Body of pancreas (tissue), 4 donors: Measurements from ENCODE around the gene NKTR. TPM values are rescaled to one million over a fixed set of nuclear protein-coding genes. Genes with fewer than 3 reads are reported as not detected.
A peak's percentile ranks its signal among the peaks of the same experiment; 100 is the strongest.

Experiments used
- ATAC-seq: fragments of 150-250 bp; one replicate; pipeline ENCODE4 v1.9.1; 2016
- DNase-seq, 4 donors: peaks; one replicate each; pipeline ENCODE4 v3.0.0-alpha.2; 2019
- H3K27ac ChIP-seq, 4 donors: fragments of 200-600 bp; sonication (generic); 1 replicate in 3 of 4; 2 replicates in 1 of 4; pipeline versions ENCODE4 v1.5.1 to v1.6.1; 2016 to 2019; ENCODE audit warnings: mild to moderate bottlenecking in 1 of 4, mixed read lengths in 1 of 4, moderate library complexity in 1 of 4
- H3K27me3 ChIP-seq, 2 donors: fragments of 200-600 bp; sonication (generic); one replicate each; pipeline ENCODE4 v1.6.0; 2016; ENCODE audit warnings: mild to moderate bottlenecking in 1 of 2
- H3K36me3 ChIP-seq, 2 donors: fragments of 200-600 bp; sonication (generic); replicated peaks in 1 of 2; 2 replicates each; pipeline ENCODE4 v1.5.1; 2016; ENCODE audit warnings: low read depth in 2 of 2; ENCODE audit not compliant: insufficient read depth in 1 of 2
- H3K4me1 ChIP-seq: fragments of 200-600 bp; sonication (generic); one replicate; pipeline ENCODE4 v1.6.0; 2016
- H3K4me3 ChIP-seq, 2 donors: fragments of 200-600 bp; sonication (generic); 1 replicate in 1 of 2; 2 replicates in 1 of 2; pipeline ENCODE4 v1.5.1; 2016 to 2019
- H3K9me3 ChIP-seq, 3 donors: fragments of 200-600 bp; sonication (generic); 1 replicate in 2 of 3; 2 replicates in 1 of 3; pipeline ENCODE4 v1.5.1; 2016
- CTCF ChIP-seq, 7 experiments: fragments of 450-650 bp in 4 of 7; fragments of 200-600 bp in 3 of 7; sonication (generic) in 3 of 7; IDR thresholded peaks; one replicate each; pipeline ENCODE4 v1.5.1; 2016 to 2019; ENCODE audit warnings: antibody characterized with exemption in 7 of 7
- POLR2A ChIP-seq, 3 donors: fragments of 450-650 bp; IDR thresholded peaks; one replicate each; pipeline ENCODE4 v1.6.1; 2016; ENCODE audit warnings: antibody characterized with exemption in 3 of 3, mild to moderate bottlenecking in 2 of 3
- WGBS, 2 donors: methylation state at CpG; one replicate each; pipeline ENCODE4 v1.1.5; 2017; 5-methylcytosine and 5-hydroxymethylcytosine counted together
- intact Hi-C: fragments of 100-400 bp; cut with DNase I; formaldehyde crosslinking; loops from one replicate; pipeline ENCODE4 v1.15.1; 2023
- total RNA-seq, 2 donors: library from RNA; depleted of rRNA; stranded (reverse); fragments of >200 nt; gene quantifications; one replicate each; pipeline ENCODE4 v1.1.0, GENCODE V29; 2016

The NKTR gene
- total RNA-seq, 2 donors from 2014 or later: 115 to 128 TPM

- Histone ChIP-seq H3K36me3 (no peaks in the 10 kb centered on the region), H3K4me3 (no peak overlapping the region), H3K27me3 (no peaks in the 10 kb centered on the region), H3K27ac (no peak overlapping the region), H3K4me1 (no peaks in the 10 kb centered on the region), H3K9me3 (no peaks in the 10 kb centered on the region)
- ATAC-seq (no peak), DNase-seq (no peak)
- TF ChIP-seq CTCF (IDR thresholded peaks at IDR 0.05) (no peak), POLR2A (IDR thresholded peaks at IDR 0.05) (peak in 1 of 3 donors; percentile 10)
- intact Hi-C loops: no loop called here
- WGBS, 2 donors: 70 to 76% methylated on average over 4 to 13 of the region's 15 CpGs
Measured at GRCh38 chr3:42665050-42665878, 64.8 kb downstream of the NKTR start.

- H3K9me3 ChIP-seq: no peaks in the 10 kb centered on the region
- no peak for TF ChIP-seq POLR2A (IDR thresholded peaks at IDR 0.05)
- no peak for TF ChIP-seq CTCF (IDR thresholded peaks at IDR 0.05)
- DNase-seq (no peak), ATAC-seq (no peak)
- no peaks in the 10 kb centered on the region for H3K4me1 ChIP-seq
- intact Hi-C loops: no loop called here
- H3K4me3 ChIP-seq: no peak overlapping the region
- 40 to 52% methylated on average over 5 to 7 of the region's 8 CpGs for WGBS, 2 donors
- no peak overlapping the region for H3K27ac ChIP-seq
- H3K27me3 ChIP-seq: no peaks in the 10 kb centered on the region
- no peaks in the 10 kb centered on the region for H3K36me3 ChIP-seq
Measured at GRCh38 chr3:42666022-42666421, 65.5 kb downstream of the NKTR start.

GRCh38 chr3:42666577-42666998 is 66.1 kb downstream of the NKTR start:
- H3K9me3 ChIP-seq: no peaks in the 10 kb centered on the region
- no peaks in the 10 kb centered on the region for H3K4me1 ChIP-seq
- ATAC-seq (no peak), DNase-seq (no peak)
- no peaks in the 10 kb centered on the region for H3K27me3 ChIP-seq
- WGBS, 2 donors: 66 to 83% methylated on average over 2 to 4 of the region's 4 CpGs
- TF ChIP-seq CTCF (IDR thresholded peaks at IDR 0.05): no peak
- TF ChIP-seq POLR2A (IDR thresholded peaks at IDR 0.05): no peak
- no peaks in the 10 kb centered on the region for H3K36me3 ChIP-seq
- intact Hi-C loops: no loop called here
- no peak overlapping the region for H3K4me3 ChIP-seq
- H3K27ac ChIP-seq: no peak overlapping the region

DNA sequence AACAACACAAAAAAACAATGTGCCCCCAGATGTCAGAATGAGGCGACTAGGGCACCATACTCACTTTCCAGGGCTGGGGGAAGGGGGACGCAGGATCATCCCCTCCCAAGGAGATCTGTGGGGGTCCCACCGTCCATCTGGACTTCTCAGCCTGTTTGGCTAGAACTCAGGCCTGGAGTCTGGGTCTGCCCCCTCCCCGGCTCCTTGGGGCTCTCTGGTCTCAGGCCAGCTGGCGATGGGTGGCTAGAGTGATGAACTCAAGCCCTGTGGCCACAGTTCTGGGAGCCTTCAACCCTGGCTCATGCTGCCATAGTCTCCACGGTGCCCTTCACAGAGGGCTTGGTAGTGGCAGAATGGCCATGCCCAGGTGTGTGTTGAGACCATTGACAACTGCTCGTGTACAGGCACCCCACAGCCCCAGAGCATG is 66.6 kb downstream of the NKTR start:
- H3K9me3 ChIP-seq: no peaks in the 10 kb centered on the region
- ATAC-seq: no peak
- TF ChIP-seq POLR2A (IDR thresholded peaks at IDR 0.05): no peak
- TF ChIP-seq CTCF (IDR thresholded peaks at IDR 0.05): no peak
- no peaks in the 10 kb centered on the region for H3K4me1 ChIP-seq
- no peaks in the 10 kb centered on the region for H3K27me3 ChIP-seq
- no peaks in the 10 kb centered on the region for H3K36me3 ChIP-seq
- no peak overlapping the region for H3K27ac ChIP-seq
- 54 to 65% methylated on average over 4 to 7 of the region's 7 CpGs for WGBS, 2 donors
- intact Hi-C loops: no loop called here
- H3K4me3 ChIP-seq: no peak overlapping the region
- DNase-seq: no peak
